GM12891 (cell line): ENCODE measurements around the gene TUBA8.
"Not testable (repeated sequence)": the region's sequence is repeated elsewhere in the genome, so short reads cannot be mapped to it uniquely, and the experiment has no call there.

Source experiments
- DNase-seq: peaks from one replicate; pipeline ENCODE4 v3.0.0; 2011; ENCODE audit warnings: low spot score; ENCODE audit not compliant: insufficient read length
- FAIRE-seq: peaks from 2 replicates; lab custom pipeline; 2011; peaks lifted over from hg19 to GRCh38; lab: Jason Lieb, UNC
- PAX5 ChIP-seq: IDR thresholded peaks from 2 replicates; pipeline ENCODE4 v1.6.1; 2011; ENCODE audit warnings: low read length, moderate library complexity, mild to moderate bottlenecking; ENCODE audit not compliant: insufficient read depth, severe bottlenecking
- POLR2A ChIP-seq: IDR thresholded peaks from 2 replicates; pipeline ENCODE4 v1.6.1; 2011; ENCODE audit warnings: low read depth, low read length, control low read depth
- POLR2AphosphoS5 ChIP-seq: IDR thresholded peaks from 2 replicates; pipeline ENCODE4 v1.6.1; 2011; ENCODE audit warnings: low read depth, low read length, control low read depth
- POU2F2 ChIP-seq: IDR thresholded peaks from 2 replicates; pipeline ENCODE4 v1.6.1; 2011; ENCODE audit warnings: low read depth, mild to moderate bottlenecking, control low read depth, low read length, moderate library complexity
- SPI1 ChIP-seq: IDR thresholded peaks from 2 replicates; pipeline ENCODE4 v1.6.1; 2011; ENCODE audit warnings: low read depth, low read length, control low read depth
- TAF1 ChIP-seq: IDR thresholded peaks from 2 replicates; pipeline ENCODE4 v1.6.1; 2011; ENCODE audit warnings: low read depth, low read length, control low read depth

Gene TUBA8

GRCh38 chr22:18068381-18068988 is 42.1 kb upstream of the TUBA8 start:
- no peak for DNase-seq
- no peak for FAIRE-seq
- TF ChIP-seq POU2F2 (no peak), TAF1 (no peak), POLR2A (no peak), PAX5 (no peak), SPI1 (no peak), POLR2AphosphoS5 (no peak)

GRCh38 chr22:18069041-18069440 is 41.6 kb upstream of the TUBA8 start:
- DNase-seq: no peak
- FAIRE-seq: no peak
- TF ChIP-seq POU2F2 (no peak), PAX5 (no peak), TAF1 (no peak), SPI1 (no peak), POLR2AphosphoS5 (no peak), POLR2A (no peak)

- no peak for TF ChIP-seq POLR2AphosphoS5
- no peak for TF ChIP-seq SPI1
- TF ChIP-seq POLR2A: no peak
- TF ChIP-seq TAF1: no peak
- TF ChIP-seq POU2F2: no peak
- no peak for TF ChIP-seq PAX5
- FAIRE-seq (no peak), DNase-seq (no peak)
Measured at GRCh38 chr22:18070041-18070440, 40.6 kb upstream of the TUBA8 start.

- no peak for TF ChIP-seq TAF1
- no peak for TF ChIP-seq SPI1
- TF ChIP-seq PAX5: no peak
- peak; percentile 9 for FAIRE-seq
- DNase-seq: no peak
Measured at GRCh38 chr22:18070556-18071306, 39.9 kb upstream of the TUBA8 start.

- peak; percentile 50 for FAIRE-seq
- not testable (repeated sequence) for DNase-seq
Measured at GRCh38 chr22:18071307-18071967, 39.2 kb upstream of the TUBA8 start.

GRCh38 chr22:18071968-18072310 is 38.7 kb upstream of the TUBA8 start:
- no peak for TF ChIP-seq POLR2AphosphoS5
- TF ChIP-seq PAX5: no peak
- DNase-seq: no peak
- FAIRE-seq: peak; percentile 16

GRCh38 chr22:18073467-18073866 is 37.1 kb upstream of the TUBA8 start:
- FAIRE-seq (no peak), DNase-seq (no peak)
- TF ChIP-seq POLR2AphosphoS5 (no peak), TAF1 (no peak), POU2F2 (no peak), PAX5 (no peak), SPI1 (no peak), POLR2A (no peak)

GRCh38 chr22:18073927-18074326 is 36.7 kb upstream of the TUBA8 start:
- not testable (repeated sequence) for FAIRE-seq, DNase-seq

- FAIRE-seq (no peak), DNase-seq (no peak)
- TF ChIP-seq POU2F2 (no peak), TAF1 (no peak), PAX5 (no peak), POLR2AphosphoS5 (no peak), POLR2A (no peak), SPI1 (no peak)
Measured at GRCh38 chr22:18075101-18075719, 35.4 kb upstream of the TUBA8 start.
